ENCODE measurements around the gene MXRA7. TPM values are rescaled to one million over a fixed set of nuclear protein-coding genes. Genes with fewer than 3 reads are reported as not detected.

Gene MXRA7
- total RNA-seq, 2 experiments from 2014 or later, result 1.6 to 4.9 TPM

GRCh38 chr17:76644995-76645394, 65.8 kb downstream of the MXRA7 start:
- Histone ChIP-seq H2AFZ (ENCODE audit: low read length) (no peak overlapping the region), H3K4me3 (ENCODE audit: low read depth, low read length, poor library complexity, severe bottlenecking) (no peak overlapping the region), H3K9me3 (ENCODE audit: low read length) (peaks cover 8% of the 10 kb centered on the region; the same call in 1 of the 2 replicates), H3K36me3 (ENCODE audit: insufficient read depth, low read length) (no peaks in the 10 kb centered on the region), H4K20me1 (ENCODE audit: insufficient read depth, low read length) (no peaks in the 10 kb centered on the region), H3K4me1 (ENCODE audit: insufficient read depth, low read length, poor library complexity, severe bottlenecking) (no peaks in the 10 kb centered on the region), H3K27ac (ENCODE audit: low read depth, low read length, poor library complexity, severe bottlenecking) (no peak overlapping the region), H3K4me2 (ENCODE audit: low read length) (no peak overlapping the region), H3K9me2 (ENCODE audit: insufficient read depth, low read length) (no peaks in the 10 kb centered on the region), H3K79me2 (ENCODE audit: insufficient read depth, low read depth, low read length) (no peaks in the 10 kb centered on the region)
- BruUV-seq (replicated peaks), result no TSS peak
- POLR2A ChIA-PET, result no interaction called here
- DNase-seq (ENCODE audit: low spot score), result no peak
- intact Hi-C loops (cut with micrococcal nuclease; ENCODE audit: unreplicated experiment), result no loop called here
- CTCF ChIA-PET (ENCODE audit: unreplicated experiment), result no interaction called here
- TF ChIP-seq EZH2phosphoT487 (IDR thresholded peaks at IDR 0.05; ENCODE audit: borderline replicate concordance, low read depth, low read length) (no peak), CTCF (conservative IDR thresholded peaks at IDR 0.05; ENCODE audit: low read length) (no peak)

- CTCF ChIA-PET (ENCODE audit: unreplicated experiment), result no interaction called here
- no peak within 1 kb of the TSS for H3K27ac ChIP-seq (ENCODE audit: low read depth, low read length, poor library complexity, severe bottlenecking)
- H3K9me3 ChIP-seq (ENCODE audit: low read length), result peaks cover 8% of the 10 kb centered on the region; the same call in 1 of the 2 replicates
- POLR2A ChIA-PET, result no interaction called here
- no peaks in the 10 kb centered on the region for H3K79me2 ChIP-seq (ENCODE audit: insufficient read depth, low read depth, low read length)
- H3K9me2 ChIP-seq (ENCODE audit: insufficient read depth, low read length), result no peaks in the 10 kb centered on the region
- no peak within 1 kb of the TSS for H3K4me2 ChIP-seq (ENCODE audit: low read length)
- BruUV-seq (replicated peaks), result no TSS peak
- intact Hi-C loops (cut with micrococcal nuclease; ENCODE audit: unreplicated experiment), result no loop called here
- no peaks in the 10 kb centered on the region for H3K4me1 ChIP-seq (ENCODE audit: insufficient read depth, low read length, poor library complexity, severe bottlenecking)
- no peak within 1 kb of the TSS for H3K4me3 ChIP-seq (ENCODE audit: low read depth, low read length, poor library complexity, severe bottlenecking)
- H2AFZ ChIP-seq (ENCODE audit: low read length), result no peak within 1 kb of the TSS
- TF ChIP-seq EZH2phosphoT487 (IDR thresholded peaks at IDR 0.05; ENCODE audit: borderline replicate concordance, low read depth, low read length), result no peak
- TF ChIP-seq CTCF (conservative IDR thresholded peaks at IDR 0.05; ENCODE audit: low read length), result no peak
- no peaks in the 10 kb centered on the region for H4K20me1 ChIP-seq (ENCODE audit: insufficient read depth, low read length)
- DNase-seq (ENCODE audit: low spot score), result no peak
- no peaks in the 10 kb centered on the region for H3K36me3 ChIP-seq (ENCODE audit: insufficient read depth, low read length)
These were observed 67.1 kb downstream of the MXRA7 start, which contains the start of gene ST6GALNAC1 for GRCh38 chr17:76643553-76644148. TSS of gene ST6GALNAC1 (minus strand) at chr17:76643757. CDS start at chr17:76643638, 119 bp downstream.

GRCh38 chr17:76642994-76643393, 67.8 kb downstream of the MXRA7 start:
- Histone ChIP-seq H4K20me1 (ENCODE audit: insufficient read depth, low read length) (no peaks in the 10 kb centered on the region), H3K4me2 (ENCODE audit: low read length) (no peak overlapping the region), H3K79me2 (ENCODE audit: insufficient read depth, low read depth, low read length) (no peaks in the 10 kb centered on the region), H3K9me2 (ENCODE audit: insufficient read depth, low read length) (no peaks in the 10 kb centered on the region), H3K4me1 (ENCODE audit: insufficient read depth, low read length, poor library complexity, severe bottlenecking) (no peaks in the 10 kb centered on the region), H3K9me3 (ENCODE audit: low read length) (peaks cover 8% of the 10 kb centered on the region; the same call in 1 of the 2 replicates), H3K36me3 (ENCODE audit: insufficient read depth, low read length) (no peaks in the 10 kb centered on the region), H2AFZ (ENCODE audit: low read length) (no peak overlapping the region), H3K27ac (ENCODE audit: low read depth, low read length, poor library complexity, severe bottlenecking) (no peak overlapping the region), H3K4me3 (ENCODE audit: low read depth, low read length, poor library complexity, severe bottlenecking) (no peak overlapping the region)
- ChIA-PET CTCF (ENCODE audit: unreplicated experiment) (no interaction called here), POLR2A (no interaction called here)
- no TSS peak for BruUV-seq (replicated peaks)
- intact Hi-C loops (cut with micrococcal nuclease; ENCODE audit: unreplicated experiment), result no loop called here
- no peak for DNase-seq (ENCODE audit: low spot score)
- TF ChIP-seq EZH2phosphoT487 (IDR thresholded peaks at IDR 0.05; ENCODE audit: borderline replicate concordance, low read depth, low read length) (no peak), CTCF (conservative IDR thresholded peaks at IDR 0.05; ENCODE audit: low read length) (no peak)

All from OCI-LY7 (cell line).